Measurements from ENCODE around the gene CATSPER4. TPM values are rescaled to one million over a fixed set of nuclear protein-coding genes. Genes with fewer than 3 reads are reported as not detected.

The CATSPER4 gene
- total RNA-seq, 3 donors from 2014 or later (not counting 1 experiment from before 2014, with no cell fraction given): not detected

- intact Hi-C loops (cut with micrococcal nuclease): loop anchor here (10.0 kb wide), 1 partner anchor 233 kb away; no protein-coding TSS in a partner anchor
- Mint-ChIP-seq H3K4me3 (peak overlapping the region; percentile 62), H3K4me1 (peaks cover 0 to 12% of the 10 kb centered on the region in 2 donors), H3K36me3 (no peaks in the 10 kb centered on the region), H3K9me3 (no peaks in the 10 kb centered on the region), H3K27me3 (ENCODE audit: low read depth in 2 of 2) (peaks cover 16 to 37% of the 10 kb centered on the region in 2 donors), H3K27ac (no peak overlapping the region)
- ATAC-seq (peak in 2 of 3 donors; percentile 50 to 54), DNase-seq (peak in 1 of 2 donors; percentile 53)
- peaks cover 25% of the 10 kb centered on the region for H3K27me3 ChIP-seq (ENCODE audit: control insufficient read depth, insufficient read depth, low read length)
- 5% methylated on average over 98 of the region's 98 CpGs for WGBS (ENCODE audit: insufficient coverage)
- no peaks in the 10 kb centered on the region for H3K9me3 ChIP-seq (ENCODE audit: control insufficient read depth, insufficient read depth, low read length)
- no peaks in the 10 kb centered on the region for H3K36me3 ChIP-seq (ENCODE audit: control insufficient read depth, insufficient read depth, low read length)
- no peak overlapping the region for H3K4me3 ChIP-seq (ENCODE audit: low read length)
- no peak overlapping the region for H3K27ac ChIP-seq (ENCODE audit: low read length)
- H3K4me1 ChIP-seq (ENCODE audit: control insufficient read depth, insufficient read depth, low read length): peaks cover 26% of the 10 kb centered on the region
- TF ChIP-seq CTCF (IDR thresholded peaks at IDR 0.05): no peak
Measured at GRCh38 chr1:26161415-26162219, 28.8 kb upstream of the CATSPER4 start.

- Histone ChIP-seq H3K4me1 (ENCODE audit: control insufficient read depth, insufficient read depth, low read length) (peaks cover 25% of the 10 kb centered on the region), H3K36me3 (ENCODE audit: control insufficient read depth, insufficient read depth, low read length) (no peaks in the 10 kb centered on the region), H3K27me3 (ENCODE audit: control insufficient read depth, insufficient read depth, low read length) (peaks cover 22% of the 10 kb centered on the region), H3K4me3 (ENCODE audit: low read length) (no peak overlapping the region), H3K9me3 (ENCODE audit: control insufficient read depth, insufficient read depth, low read length) (no peaks in the 10 kb centered on the region), H3K27ac (ENCODE audit: low read length) (no peak overlapping the region)
- no peak for TF ChIP-seq CTCF (IDR thresholded peaks at IDR 0.05)
- H3K9me3 Mint-ChIP-seq: no peaks in the 10 kb centered on the region
- H3K27me3 Mint-ChIP-seq (ENCODE audit: low read depth in 2 of 2): peaks cover 16 to 37% of the 10 kb centered on the region in 2 donors
- intact Hi-C loops (cut with micrococcal nuclease): loop anchor here (10.0 kb wide), 1 partner anchor 233 kb away; no protein-coding TSS in a partner anchor
- DNase-seq (no peak), ATAC-seq (no peak)
- H3K27ac Mint-ChIP-seq: no peak overlapping the region
- peak overlapping the region; percentile 62 for H3K4me3 Mint-ChIP-seq
- 32% methylated on average over 21 of the region's 21 CpGs for WGBS (ENCODE audit: insufficient coverage)
- H3K36me3 Mint-ChIP-seq: no peaks in the 10 kb centered on the region
- H3K4me1 Mint-ChIP-seq: peaks cover 0 to 17% of the 10 kb centered on the region in 2 donors
Measured at GRCh38 chr1:26162220-26162709, 28.1 kb upstream of the CATSPER4 start.

- Histone ChIP-seq H3K4me3 (ENCODE audit: low read length) (no peak overlapping the region), H3K9me3 (ENCODE audit: control insufficient read depth, insufficient read depth, low read length) (no peaks in the 10 kb centered on the region), H3K4me1 (ENCODE audit: control insufficient read depth, insufficient read depth, low read length) (peaks cover 25% of the 10 kb centered on the region), H3K27ac (ENCODE audit: low read length) (no peak overlapping the region), H3K27me3 (ENCODE audit: control insufficient read depth, insufficient read depth, low read length) (peaks cover 19% of the 10 kb centered on the region), H3K36me3 (ENCODE audit: control insufficient read depth, insufficient read depth, low read length) (no peaks in the 10 kb centered on the region)
- intact Hi-C loops (cut with micrococcal nuclease): loop anchor here (1.0 to 10.0 kb wide), 2 partner anchors 58 to 231 kb away; no protein-coding TSS in a partner anchor
- DNase-seq: no peak
- Mint-ChIP-seq H3K27me3 (ENCODE audit: low read depth in 2 of 2) (peaks cover 7 to 31% of the 10 kb centered on the region in 2 donors), H3K4me1 (peaks cover 0 to 17% of the 10 kb centered on the region in 2 donors), H3K27ac (no peak overlapping the region), H3K4me3 (peak overlapping the region; percentile 13), H3K9me3 (no peaks in the 10 kb centered on the region), H3K36me3 (no peaks in the 10 kb centered on the region)
- WGBS (ENCODE audit: insufficient coverage): 68% methylated on average over 9 of the region's 9 CpGs
- no peak for ATAC-seq
- no peak for TF ChIP-seq CTCF (IDR thresholded peaks at IDR 0.05)
Measured at GRCh38 chr1:26163684-26164035, 26.7 kb upstream of the CATSPER4 start.
